Skeletal muscle tissue (tissue), 4 donors: ENCODE data around the gene KLC1. TPM values are rescaled to one million over a fixed set of nuclear protein-coding genes. Genes with fewer than 3 reads are reported as not detected.

Experiments used
- H3K27ac ChIP-seq: one replicate; pipeline ENCODE4 v1.7.0; 2013; ENCODE audit warnings: mild to moderate bottlenecking, low read depth, low read length, inconsistent platforms
- H3K27me3 ChIP-seq, 3 donors: one replicate each; pipeline ENCODE4 v1.7.0; 2013; ENCODE audit warnings: low read length in 3 of 3; ENCODE audit not compliant: control insufficient read depth in 3 of 3, insufficient read depth in 3 of 3
- H3K36me3 ChIP-seq, 3 donors: one replicate each; pipeline ENCODE4 v1.7.0; 2013; ENCODE audit warnings: low read length in 3 of 3; ENCODE audit not compliant: control insufficient read depth in 3 of 3, insufficient read depth in 3 of 3
- H3K4me1 ChIP-seq, 3 donors: one replicate each; pipeline ENCODE4 v1.7.0; 2013; ENCODE audit warnings: low read length in 3 of 3, mild to moderate bottlenecking in 3 of 3; ENCODE audit not compliant: control insufficient read depth in 3 of 3, insufficient read depth in 3 of 3
- H3K4me3 ChIP-seq, 3 donors: one replicate each; pipeline ENCODE4 v1.7.0; 2013; ENCODE audit warnings: low read length in 3 of 3
- H3K9ac ChIP-seq, 3 donors: one replicate each; pipeline ENCODE4 v1.7.0; 2013; ENCODE audit warnings: low read length in 3 of 3, mild to moderate bottlenecking in 3 of 3, moderate library complexity in 2 of 3, low read depth in 1 of 3
- H3K9me3 ChIP-seq, 3 donors: one replicate each; pipeline ENCODE4 v1.7.0; 2013; ENCODE audit warnings: low read length in 3 of 3; ENCODE audit not compliant: control insufficient read depth in 3 of 3
- total RNA-seq: library from RNA; depleted of rRNA; stranded (reverse); fragments of >200 nt; gene quantifications from one replicate; pipeline ENCODE4 v1.2.3, GENCODE V29; 2014
- donor health status: Osteomylitis.

The KLC1 gene
- total RNA-seq, 1 donor from 2014 or later = 103 TPM

DNA sequence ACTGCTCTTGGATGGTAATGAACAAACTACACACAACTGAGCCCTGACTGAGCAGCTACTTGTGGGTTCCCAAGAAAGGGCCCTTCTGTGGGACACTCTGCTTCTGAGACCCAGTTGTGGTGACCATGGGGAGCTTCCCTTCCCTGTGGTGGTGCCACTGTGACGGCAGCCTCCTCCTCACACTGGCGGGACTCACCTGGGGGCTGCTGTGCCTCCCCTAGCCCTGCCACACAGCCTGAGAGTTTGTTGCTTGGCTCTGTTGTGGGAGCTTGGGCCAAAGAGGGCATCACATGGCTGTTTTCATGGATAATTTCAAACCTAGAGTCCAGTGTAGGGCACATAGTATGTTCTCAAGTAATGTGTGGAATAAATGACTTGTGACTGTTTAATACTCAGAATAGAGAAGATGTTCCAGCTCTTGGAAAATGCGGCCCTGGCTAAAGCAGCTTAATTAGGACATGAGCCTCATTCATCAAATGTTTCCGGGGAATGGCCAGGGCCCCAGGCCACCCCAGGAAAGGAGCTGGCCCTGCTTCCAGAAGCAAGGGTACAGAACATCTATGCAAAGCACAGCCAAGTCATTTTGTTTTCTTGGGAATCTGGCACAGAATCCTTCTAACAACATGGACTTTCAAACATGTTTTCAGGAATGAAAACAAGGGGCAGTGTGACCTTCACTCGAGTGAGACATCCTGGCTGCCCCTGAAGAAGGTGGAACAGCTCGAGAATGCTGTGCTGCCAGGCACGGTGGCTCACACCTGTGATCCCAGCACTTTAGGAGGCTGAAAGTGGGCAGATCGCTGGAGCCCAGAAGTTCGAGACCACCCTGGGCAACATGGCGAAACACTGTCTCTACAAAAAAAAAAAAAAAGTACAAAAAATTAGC lies 107.8 kb downstream of the KLC1 start:
- peaks cover 7 to 21% (median 18%) of the 10 kb centered on the region in 3 donors for H3K4me1 ChIP-seq
- peaks cover 44 to 49% (median 45%) of the 10 kb centered on the region in 3 donors for H3K36me3 ChIP-seq
- H3K9ac ChIP-seq = peak overlapping the region in 2 of 3 donors; percentile 20 to 45
- no peaks in the 10 kb centered on the region for H3K27me3 ChIP-seq
- no peak overlapping the region for H3K27ac ChIP-seq
- H3K4me3 ChIP-seq = peak overlapping the region in 1 of 3 donors; percentile 14
- no peaks in the 10 kb centered on the region for H3K9me3 ChIP-seq

DNA sequence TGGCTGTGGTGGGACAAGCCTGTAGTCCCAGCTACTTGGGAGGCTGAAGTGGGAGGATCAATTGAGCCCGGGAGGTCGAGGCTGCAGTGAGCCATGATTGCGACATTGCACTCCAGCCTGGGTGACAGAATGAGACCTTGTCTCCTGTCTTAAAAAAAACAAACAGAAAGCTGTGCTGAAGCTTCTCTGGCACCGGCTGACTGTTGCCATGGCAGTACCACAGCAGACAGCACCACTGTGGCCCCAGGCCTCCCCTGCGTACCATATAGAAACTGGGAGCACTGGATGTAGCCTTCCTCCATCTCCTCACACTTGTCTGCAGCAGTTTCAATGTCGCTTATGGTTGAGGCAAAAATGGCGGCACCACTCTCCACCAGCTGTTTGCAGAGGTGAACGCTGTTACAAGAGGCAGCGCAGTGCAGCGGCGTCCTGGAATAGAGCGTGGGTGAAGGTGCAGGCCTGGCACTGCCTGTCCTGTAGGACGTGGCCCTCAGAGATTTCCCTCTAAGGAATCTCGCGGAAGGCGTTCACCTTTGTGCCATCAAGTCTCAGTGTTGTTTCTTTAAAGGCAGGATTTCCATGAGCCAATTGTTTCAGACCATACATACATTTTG lies 108.5 kb downstream of the KLC1 start:
- Histone ChIP-seq H3K36me3 (peaks cover 40 to 47% (median 43%) of the 10 kb centered on the region in 3 donors), H3K4me1 (peaks cover 7 to 21% (median 18%) of the 10 kb centered on the region in 3 donors), H3K27me3 (no peaks in the 10 kb centered on the region), H3K4me3 (no peak overlapping the region), H3K9ac (no peak overlapping the region), H3K9me3 (no peaks in the 10 kb centered on the region), H3K27ac (no peak overlapping the region)

DNA sequence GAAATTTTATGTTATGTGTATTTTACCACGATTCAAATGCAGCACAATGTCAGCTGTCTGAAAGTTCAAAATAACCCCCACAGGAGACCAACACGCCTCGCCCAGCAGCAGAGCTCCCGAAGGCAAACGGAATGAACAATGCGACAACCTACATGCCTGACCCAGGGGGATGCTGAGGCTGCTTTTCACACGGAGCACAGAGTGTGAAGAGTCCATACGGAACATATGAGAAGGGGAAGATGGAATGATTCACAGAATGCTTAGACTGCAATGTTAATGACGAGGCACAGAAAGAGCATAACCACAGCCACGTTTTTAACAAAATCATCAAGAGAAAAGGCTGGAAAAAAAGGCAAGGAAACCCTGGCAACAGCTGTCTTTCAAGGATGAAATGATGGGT lies 109.2 kb downstream of the KLC1 start:
- Histone ChIP-seq H3K9ac (no peak overlapping the region), H3K4me1 (peaks cover 7 to 21% (median 18%) of the 10 kb centered on the region in 3 donors), H3K9me3 (no peaks in the 10 kb centered on the region), H3K36me3 (peaks cover 34 to 41% (median 38%) of the 10 kb centered on the region in 3 donors), H3K4me3 (no peak overlapping the region), H3K27me3 (no peaks in the 10 kb centered on the region), H3K27ac (no peak overlapping the region)

- Histone ChIP-seq H3K27me3 (no peaks in the 10 kb centered on the region), H3K36me3 (peaks cover 28 to 34% (median 34%) of the 10 kb centered on the region in 3 donors), H3K9me3 (no peaks in the 10 kb centered on the region), H3K27ac (no peak overlapping the region), H3K4me3 (no peak overlapping the region), H3K9ac (peak overlapping the region in 1 of 3 donors; percentile 13), H3K4me1 (peaks cover 7 to 21% (median 18%) of the 10 kb centered on the region in 3 donors)
Measured at GRCh38 chr14:103738701-103739451, 109.9 kb downstream of the KLC1 start.

DNA sequence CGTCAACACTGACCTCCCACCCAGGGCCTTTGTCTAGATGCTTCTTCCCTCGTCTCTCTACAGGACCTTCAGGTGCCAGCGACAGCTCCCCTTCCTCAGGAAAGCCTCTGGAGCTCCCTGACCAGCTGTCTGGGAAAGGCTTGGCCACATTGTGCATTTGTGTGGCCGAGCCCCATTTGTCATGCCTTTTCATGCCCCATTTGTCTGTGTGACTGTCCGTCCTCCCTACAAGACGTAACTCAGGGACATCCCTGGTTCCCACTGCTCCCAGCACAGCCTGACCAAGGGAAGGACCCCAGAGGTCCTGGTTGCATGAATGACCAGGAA lies 110.4 kb downstream of the KLC1 start:
- H3K4me1 ChIP-seq = peaks cover 7 to 20% (median 18%) of the 10 kb centered on the region in 3 donors
- H3K27me3 ChIP-seq = no peaks in the 10 kb centered on the region
- H3K9me3 ChIP-seq = no peaks in the 10 kb centered on the region
- H3K9ac ChIP-seq = no peak overlapping the region
- no peak overlapping the region for H3K27ac ChIP-seq
- peaks cover 27 to 31% (median 30%) of the 10 kb centered on the region in 3 donors for H3K36me3 ChIP-seq
- H3K4me3 ChIP-seq = no peak overlapping the region

DNA sequence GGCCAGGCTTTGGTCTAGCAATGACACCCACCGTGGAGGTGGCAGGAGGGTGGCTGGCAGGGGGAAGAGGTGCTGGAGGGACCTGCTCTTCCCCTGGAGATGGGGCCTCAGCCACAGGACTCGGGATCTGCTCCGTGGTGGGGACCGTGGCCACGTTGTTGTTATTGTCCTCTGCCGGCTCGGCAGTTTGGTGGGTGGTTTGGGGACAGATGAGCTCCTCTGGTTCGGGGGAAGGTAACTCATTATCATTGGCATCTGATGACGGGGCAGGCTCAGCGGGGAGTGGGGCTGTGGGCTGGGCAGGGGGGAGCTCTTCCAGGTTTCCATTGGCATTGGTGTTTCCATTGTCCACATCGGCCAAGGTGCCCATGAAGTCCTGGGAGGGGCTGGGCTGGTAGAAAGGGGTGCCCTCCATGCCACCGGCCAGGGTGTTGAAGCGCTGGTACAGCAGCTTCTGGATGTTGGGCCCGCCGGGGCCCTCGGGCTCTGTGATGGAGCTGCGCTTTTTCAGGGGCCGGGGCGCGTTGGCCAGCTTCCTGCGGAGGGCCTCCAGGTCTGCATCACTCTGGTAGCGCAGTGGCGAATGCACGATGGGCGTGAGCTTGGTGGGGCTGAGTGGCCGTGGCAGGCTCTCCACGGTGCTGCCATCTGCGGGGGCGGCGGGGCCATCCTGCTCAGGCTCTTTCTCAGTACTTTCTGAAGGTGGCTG lies 110.9 kb downstream of the KLC1 start:
- Histone ChIP-seq H3K9ac (no peak overlapping the region), H3K36me3 (peaks cover 27 to 32% (median 31%) of the 10 kb centered on the region in 3 donors)

DNA sequence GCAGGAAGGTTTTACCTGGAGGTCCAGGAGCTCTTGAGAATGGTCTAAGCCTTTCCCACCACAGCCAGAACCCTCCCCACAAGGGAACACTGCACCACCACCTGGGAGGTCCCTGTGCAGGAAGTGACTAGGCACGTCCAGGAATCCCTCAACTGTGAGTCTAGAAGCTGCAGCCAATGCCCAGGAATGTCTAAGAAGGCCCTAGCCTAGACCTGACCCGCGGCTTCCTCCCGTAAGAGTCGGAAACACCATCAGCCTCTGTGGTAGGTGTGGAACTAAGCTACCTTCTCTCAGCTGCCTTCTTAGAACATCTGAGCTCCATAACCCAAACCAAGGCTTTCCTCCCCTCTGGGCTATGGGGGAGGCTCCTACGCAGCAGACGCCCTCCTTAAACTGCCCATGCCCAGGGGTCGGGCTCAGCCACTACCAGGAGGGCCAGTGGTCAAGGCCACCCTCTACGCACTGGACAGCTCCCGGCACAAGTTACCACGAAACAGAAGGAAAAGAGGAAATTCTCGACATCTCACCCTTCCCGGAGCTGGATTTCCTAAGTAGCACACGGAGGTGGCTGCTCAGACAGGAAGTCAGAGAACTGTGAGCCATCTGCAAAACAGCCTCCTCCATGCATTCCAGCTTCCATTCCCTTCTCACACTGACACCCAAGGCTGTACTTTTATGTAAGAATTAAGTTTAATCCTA lies 112.1 kb downstream of the KLC1 start:
- H3K27ac ChIP-seq = no peak overlapping the region

More for the DNA sequence above, 110.9 kb downstream of the KLC1 start:
- Histone ChIP-seq H3K27ac (no peak overlapping the region), H3K4me1 (peaks cover 7 to 18% (median 17%) of the 10 kb centered on the region in 3 donors), H3K27me3 (no peaks in the 10 kb centered on the region), H3K4me3 (no peak overlapping the region), H3K9me3 (no peaks in the 10 kb centered on the region)

GRCh38 chr14:103741876-103742275 lies 112.9 kb downstream of the KLC1 start:
- Histone ChIP-seq H3K9ac (no peak overlapping the region), H3K27ac (no peak overlapping the region), H3K9me3 (no peaks in the 10 kb centered on the region), H3K36me3 (peaks cover 30 to 35% (median 35%) of the 10 kb centered on the region in 3 donors), H3K27me3 (no peaks in the 10 kb centered on the region), H3K4me1 (peaks cover 2 to 3% (median 3%) of the 10 kb centered on the region in 3 donors), H3K4me3 (no peak overlapping the region)

More for the DNA sequence above, 112.1 kb downstream of the KLC1 start:
- Histone ChIP-seq H3K9ac (no peak overlapping the region), H3K4me3 (no peak overlapping the region), H3K36me3 (peaks cover 31 to 34% (median 34%) of the 10 kb centered on the region in 3 donors), H3K27me3 (no peaks in the 10 kb centered on the region), H3K9me3 (no peaks in the 10 kb centered on the region), H3K4me1 (peaks cover 7 to 8% (median 7%) of the 10 kb centered on the region in 3 donors)
